Astrocyte (in vitro differentiated cells and primary cell): Measurements from ENCODE around the gene SVOPL.

ENCODE experiments used
- EZH2 ChIP-seq: IDR thresholded peaks from 2 replicates; pipeline ENCODE4 v1.6.1; 2012; ENCODE audit warnings: mild to moderate bottlenecking, low read length, inconsistent platforms; ENCODE audit not compliant: insufficient read depth
- TF ChIP-seq, protein P1 (sequence below): IDR thresholded peaks from 2 replicates; pipeline ENCODE4 v1.5.1; 2011; ENCODE audit warnings: low read depth, mild to moderate bottlenecking, inconsistent platforms, low read length, moderate library complexity; ENCODE audit not compliant: insufficient read depth

DNA sequence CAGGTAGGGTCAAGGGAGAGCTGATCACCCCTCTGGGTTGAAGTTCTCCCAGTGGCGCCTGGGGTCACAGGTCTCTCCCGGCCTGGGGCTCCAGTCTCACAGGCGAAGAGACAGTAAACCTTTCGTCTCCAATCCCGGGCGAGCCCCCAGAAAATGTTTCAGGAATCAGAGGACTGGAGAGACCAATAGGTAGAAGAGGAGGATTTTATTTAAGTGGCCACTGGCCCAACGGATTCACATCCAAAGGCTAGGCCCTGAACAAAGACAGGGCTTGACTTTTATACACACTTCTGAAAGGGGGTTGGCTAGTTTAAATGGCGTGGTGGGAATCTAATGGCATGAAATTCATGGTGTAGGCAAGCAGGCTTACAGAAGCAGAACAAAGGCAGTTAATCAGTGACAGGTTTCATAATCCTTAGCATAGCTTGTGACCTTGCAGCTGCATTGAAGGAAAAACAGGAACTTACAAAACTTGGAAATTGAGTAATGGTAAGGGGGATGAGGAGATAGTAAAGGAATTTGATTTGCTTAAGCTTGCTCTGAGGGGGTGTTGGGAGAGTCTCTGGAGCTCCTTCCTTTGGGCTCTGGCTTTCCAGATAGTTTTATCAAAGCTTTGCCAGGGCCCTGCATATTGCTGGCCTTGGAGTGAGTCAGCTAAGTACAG lies 135.6 kb downstream of the SVOPL start:
- TF ChIP-seq, protein P1, sequence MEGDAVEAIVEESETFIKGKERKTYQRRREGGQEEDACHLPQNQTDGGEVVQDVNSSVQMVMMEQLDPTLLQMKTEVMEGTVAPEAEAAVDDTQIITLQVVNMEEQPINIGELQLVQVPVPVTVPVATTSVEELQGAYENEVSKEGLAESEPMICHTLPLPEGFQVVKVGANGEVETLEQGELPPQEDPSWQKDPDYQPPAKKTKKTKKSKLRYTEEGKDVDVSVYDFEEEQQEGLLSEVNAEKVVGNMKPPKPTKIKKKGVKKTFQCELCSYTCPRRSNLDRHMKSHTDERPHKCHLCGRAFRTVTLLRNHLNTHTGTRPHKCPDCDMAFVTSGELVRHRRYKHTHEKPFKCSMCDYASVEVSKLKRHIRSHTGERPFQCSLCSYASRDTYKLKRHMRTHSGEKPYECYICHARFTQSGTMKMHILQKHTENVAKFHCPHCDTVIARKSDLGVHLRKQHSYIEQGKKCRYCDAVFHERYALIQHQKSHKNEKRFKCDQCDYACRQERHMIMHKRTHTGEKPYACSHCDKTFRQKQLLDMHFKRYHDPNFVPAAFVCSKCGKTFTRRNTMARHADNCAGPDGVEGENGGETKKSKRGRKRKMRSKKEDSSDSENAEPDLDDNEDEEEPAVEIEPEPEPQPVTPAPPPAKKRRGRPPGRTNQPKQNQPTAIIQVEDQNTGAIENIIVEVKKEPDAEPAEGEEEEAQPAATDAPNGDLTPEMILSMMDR, result no peak
- no peak for TF ChIP-seq EZH2
